IPS-NIHi11 (cell line): ENCODE data around the gene CORT.
A peak's percentile ranks its signal among the peaks of the same experiment; 100 is the strongest.
"Not testable (repeated sequence)": the region's sequence is repeated elsewhere in the genome, so short reads cannot be mapped to it uniquely, and the experiment has no call there.

Source experiments
- DNase-seq: peaks from one replicate; pipeline ENCODE4 v3.0.0; 2012; ENCODE audit warnings: mixed read lengths, low spot score

The CORT gene

GRCh38 chr1:10449751-10450150 is at the start of gene CORT:
CORT (plus strand) TSS chr1:10450031; CDS start chr1:10450224, 193 bp downstream.
- DNase-seq = no peak

GRCh38 chr1:10401281-10401680 is 48.5 kb upstream of the CORT start:
- DNase-seq = no peak

- DNase-seq = no peak
Observed at GRCh38 chr1:10402729-10403274, 47.0 kb upstream of the CORT start.

- no peak for DNase-seq
Observed at GRCh38 chr1:10407201-10407600, 42.6 kb upstream of the CORT start.

GRCh38 chr1:10415211-10415930 is 34.5 kb upstream of the CORT start:
- peak; percentile 16 for DNase-seq

GRCh38 chr1:10415967-10416366 is 33.9 kb upstream of the CORT start:
- DNase-seq = not testable (repeated sequence)

GRCh38 chr1:10418741-10419140 is 31.1 kb upstream of the CORT start:
- not testable (repeated sequence) for DNase-seq

- DNase-seq = no peak
Observed at GRCh38 chr1:10419351-10419750, 30.5 kb upstream of the CORT start.

GRCh38 chr1:10421637-10422036 is 28.2 kb upstream of the CORT start:
- DNase-seq = no peak

GRCh38 chr1:10424034-10424433 is 25.8 kb upstream of the CORT start:
- no peak for DNase-seq

- DNase-seq = no peak
Observed at GRCh38 chr1:10424651-10425050, 25.2 kb upstream of the CORT start.

- DNase-seq = not testable (repeated sequence)
Observed at GRCh38 chr1:10425826-10426534, 23.9 kb upstream of the CORT start.

GRCh38 chr1:10426535-10426848 is 23.3 kb upstream of the CORT start:
- DNase-seq = not testable (repeated sequence)

- no peak for DNase-seq
Observed at GRCh38 chr1:10428984-10429383, 20.8 kb upstream of the CORT start.

- no peak for DNase-seq
Observed at GRCh38 chr1:10429868-10430215, 20.0 kb upstream of the CORT start.

- DNase-seq = peak; percentile 97
Observed at GRCh38 chr1:10430216-10431069, 19.4 kb upstream of the CORT start, which contains the start of gene CENPS. CENPS (plus strand) TSS chr1:10430433; CDS start chr1:10430518, 85 bp downstream.

GRCh38 chr1:10431070-10431730 is 18.6 kb upstream of the CORT start:
- DNase-seq = no peak

- DNase-seq = no peak
Observed at GRCh38 chr1:10432910-10433700, 16.7 kb upstream of the CORT start.

- DNase-seq = no peak
Observed at GRCh38 chr1:10433790-10434189, 16.0 kb upstream of the CORT start.

GRCh38 chr1:10434590-10434989 is 15.2 kb upstream of the CORT start:
- DNase-seq = no peak

- no peak for DNase-seq
Observed at GRCh38 chr1:10437052-10437451, 12.8 kb upstream of the CORT start.
